Activated CD4-positive, alpha-beta T cell treated with anti-CD3 and anti-CD28 coated beads, Interleukin-2, amount 50 U/mL, for 4 hours (primary cell): ENCODE measurements around the gene HSPG2.

Experiments
- DNase-seq, 2 experiments: peaks; one replicate each; pipeline ENCODE4 v3.0.0-alpha.2; 2020

The HSPG2 gene

GRCh38 chr1:21859669-21860179 lies 77.4 kb downstream of the HSPG2 start:
- DNase-seq, result no peak

GRCh38 chr1:21857840-21858670 lies 79.1 kb downstream of the HSPG2 start:
- DNase-seq, result no peak

- DNase-seq, result no peak
Measured at GRCh38 chr1:21857142-21857839, 79.8 kb downstream of the HSPG2 start.

GRCh38 chr1:21855257-21856096 lies 81.6 kb downstream of the HSPG2 start:
- DNase-seq, result no peak

- DNase-seq, result no peak
Measured at GRCh38 chr1:21854751-21855131, 82.4 kb downstream of the HSPG2 start.

- no peak for DNase-seq
Measured at GRCh38 chr1:21854090-21854750, 82.9 kb downstream of the HSPG2 start.

- no peak for DNase-seq
Measured at GRCh38 chr1:21853131-21853427, 84.0 kb downstream of the HSPG2 start.

- no peak for DNase-seq
Measured at GRCh38 chr1:21852282-21853130, 84.6 kb downstream of the HSPG2 start.

GRCh38 chr1:21851430-21852250 lies 85.5 kb downstream of the HSPG2 start:
- no peak for DNase-seq

GRCh38 chr1:21849909-21850576 lies 87.1 kb downstream of the HSPG2 start:
- DNase-seq, result no peak

- DNase-seq, result no peak
Measured at GRCh38 chr1:21848524-21849174, 88.5 kb downstream of the HSPG2 start.

GRCh38 chr1:21847223-21848205 lies 89.6 kb downstream of the HSPG2 start:
- DNase-seq, result no peak

GRCh38 chr1:21845646-21846641 lies 91.2 kb downstream of the HSPG2 start:
- DNase-seq, result no peak

- DNase-seq, result no peak
Measured at GRCh38 chr1:21843996-21844395, 93.1 kb downstream of the HSPG2 start.

GRCh38 chr1:21843208-21843607 lies 93.9 kb downstream of the HSPG2 start:
- DNase-seq, result no peak

GRCh38 chr1:21842606-21843162 lies 94.4 kb downstream of the HSPG2 start:
- DNase-seq, result no peak
